ENCODE measurements around the gene ALKBH5. TPM values are rescaled to one million over a fixed set of nuclear protein-coding genes. Genes with fewer than 3 reads are reported as not detected.

Gene ALKBH5
- total RNA-seq, 2 donors from 2014 or later = 100 to 104 TPM

- Mint-ChIP-seq H3K4me1 (peaks cover 3% of the 10 kb centered on the region), H3K36me3 (ENCODE audit: low read depth) (peaks cover 3% of the 10 kb centered on the region), H3K4me3 (no peak overlapping the region), H3K27ac (no peak overlapping the region), H3K27me3 (no peaks in the 10 kb centered on the region)
- H3K9me3 ChIP-seq (ENCODE audit: control insufficient read depth, low read length, poor library complexity, severe bottlenecking) = no peaks in the 10 kb centered on the region
- no peak for ATAC-seq
- no peak for DNase-seq
These were observed 52.2 kb downstream of the ALKBH5 start for GRCh38 chr17:18235743-18236256.

DNA sequence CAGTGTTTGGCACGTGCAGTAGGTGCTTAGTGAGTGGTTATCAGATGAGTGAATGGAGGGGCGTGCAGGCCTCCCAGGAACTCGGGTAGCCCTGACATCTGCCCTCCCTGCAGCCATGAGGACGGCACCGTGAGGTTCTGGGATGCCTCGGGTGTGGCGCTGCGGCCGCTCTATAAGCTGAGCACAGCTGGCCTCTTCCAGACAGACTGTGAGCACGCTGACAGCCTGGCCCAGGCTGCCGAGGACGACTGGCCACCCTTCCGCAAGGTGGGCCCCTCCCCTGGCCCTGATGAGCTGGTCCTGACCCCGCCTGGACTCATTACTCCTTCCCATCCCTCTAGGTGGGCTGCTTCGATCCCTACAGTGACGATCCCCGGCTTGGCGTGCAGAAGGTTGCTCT, 52.9 kb downstream of the ALKBH5 start:
- no peak overlapping the region for H3K4me3 Mint-ChIP-seq
- ATAC-seq = no peak
- H3K4me1 Mint-ChIP-seq = peaks cover 3% of the 10 kb centered on the region
- no peaks in the 10 kb centered on the region for H3K27me3 Mint-ChIP-seq
- H3K27ac Mint-ChIP-seq = no peak overlapping the region
- no peaks in the 10 kb centered on the region for H3K9me3 ChIP-seq (ENCODE audit: control insufficient read depth, low read length, poor library complexity, severe bottlenecking)
- H3K36me3 Mint-ChIP-seq (ENCODE audit: low read depth) = peaks cover 3% of the 10 kb centered on the region
- no peak for DNase-seq

- Mint-ChIP-seq H3K36me3 (ENCODE audit: low read depth) (peaks cover 3% of the 10 kb centered on the region), H3K4me1 (peaks cover 3% of the 10 kb centered on the region), H3K27me3 (no peaks in the 10 kb centered on the region), H3K4me3 (no peak overlapping the region), H3K27ac (no peak overlapping the region)
- no peaks in the 10 kb centered on the region for H3K9me3 ChIP-seq (ENCODE audit: control insufficient read depth, low read length, poor library complexity, severe bottlenecking)
- ATAC-seq = no peak
- DNase-seq = no peak
These were observed 53.8 kb downstream of the ALKBH5 start for GRCh38 chr17:18237461-18237860.

DNA sequence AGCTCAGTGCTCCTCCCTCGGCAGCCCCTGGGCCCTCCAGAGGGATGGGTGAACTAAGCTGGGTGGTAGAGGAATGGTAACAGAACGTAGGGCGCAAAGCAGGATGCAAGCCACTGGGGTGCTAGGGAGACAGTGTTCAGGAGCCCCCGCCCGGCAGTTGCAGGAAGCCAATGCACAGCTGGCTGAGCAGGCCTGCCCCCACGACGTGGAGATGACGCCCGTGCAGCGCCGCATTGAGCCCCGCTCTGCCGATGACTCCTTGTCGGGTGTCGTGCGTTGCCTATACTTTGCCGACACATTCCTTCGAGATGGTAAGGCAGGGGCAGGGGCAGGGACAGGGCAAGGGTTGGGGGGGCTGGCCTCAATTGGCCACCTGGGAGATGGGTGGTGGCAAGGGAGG, 54.7 kb downstream of the ALKBH5 start:
- no peaks in the 10 kb centered on the region for H3K27me3 Mint-ChIP-seq
- peaks cover 3% of the 10 kb centered on the region for H3K4me1 Mint-ChIP-seq
- H3K27ac Mint-ChIP-seq = no peak overlapping the region
- no peaks in the 10 kb centered on the region for H3K9me3 ChIP-seq (ENCODE audit: control insufficient read depth, low read length, poor library complexity, severe bottlenecking)
- ATAC-seq = no peak
- peaks cover 3% of the 10 kb centered on the region for H3K36me3 Mint-ChIP-seq (ENCODE audit: low read depth)
- no peak for DNase-seq
- no peak overlapping the region for H3K4me3 Mint-ChIP-seq

DNA sequence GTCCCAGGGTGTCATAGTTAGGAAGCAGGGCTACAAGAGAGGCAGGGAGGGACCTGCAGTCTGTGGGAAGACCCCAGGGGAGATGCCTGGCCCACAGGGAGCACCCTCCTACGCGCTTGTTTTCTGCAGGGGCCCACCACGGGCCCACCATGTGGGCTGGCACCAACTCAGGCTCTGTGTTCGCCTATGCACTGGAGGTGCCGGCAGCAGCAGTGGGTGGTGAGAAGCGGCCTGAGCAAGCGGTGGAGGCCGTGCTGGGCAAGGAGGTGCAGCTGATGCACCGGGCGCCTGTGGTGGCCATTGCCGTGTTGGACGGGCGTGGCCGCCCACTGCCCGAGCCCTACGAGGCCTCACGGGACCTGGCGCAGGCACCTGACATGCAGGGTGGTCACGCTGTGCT, 56.8 kb downstream of the ALKBH5 start:
- peaks cover 3% of the 10 kb centered on the region for H3K36me3 Mint-ChIP-seq (ENCODE audit: low read depth)
- no peak overlapping the region for H3K27ac Mint-ChIP-seq
- no peak overlapping the region for H3K4me3 Mint-ChIP-seq
- no peaks in the 10 kb centered on the region for H3K9me3 ChIP-seq (ENCODE audit: control insufficient read depth, low read length, poor library complexity, severe bottlenecking)
- no peak for ATAC-seq
- DNase-seq = no peak
- H3K27me3 Mint-ChIP-seq = no peaks in the 10 kb centered on the region
- peaks cover 3% of the 10 kb centered on the region for H3K4me1 Mint-ChIP-seq

- DNase-seq (no peak), ATAC-seq (no peak)
- Mint-ChIP-seq H3K4me3 (no peak overlapping the region), H3K27ac (no peak overlapping the region), H3K27me3 (no peaks in the 10 kb centered on the region), H3K36me3 (ENCODE audit: low read depth) (peaks cover 3% of the 10 kb centered on the region), H3K4me1 (peaks cover 3% of the 10 kb centered on the region)
- H3K9me3 ChIP-seq (ENCODE audit: control insufficient read depth, low read length, poor library complexity, severe bottlenecking) = no peaks in the 10 kb centered on the region
These were observed 57.7 kb downstream of the ALKBH5 start for GRCh38 chr17:18241229-18241871.

GRCh38 chr17:18245038-18245776, 61.6 kb downstream of the ALKBH5 start:
- no peak overlapping the region for H3K27ac Mint-ChIP-seq
- peaks cover 6% of the 10 kb centered on the region for H3K36me3 Mint-ChIP-seq (ENCODE audit: low read depth)
- H3K9me3 ChIP-seq (ENCODE audit: control insufficient read depth, low read length, poor library complexity, severe bottlenecking) = no peaks in the 10 kb centered on the region
- no peak for ATAC-seq
- no peaks in the 10 kb centered on the region for H3K27me3 Mint-ChIP-seq
- no peak overlapping the region for H3K4me3 Mint-ChIP-seq
- H3K4me1 Mint-ChIP-seq = peaks cover 5% of the 10 kb centered on the region
- no peak for DNase-seq

DNA sequence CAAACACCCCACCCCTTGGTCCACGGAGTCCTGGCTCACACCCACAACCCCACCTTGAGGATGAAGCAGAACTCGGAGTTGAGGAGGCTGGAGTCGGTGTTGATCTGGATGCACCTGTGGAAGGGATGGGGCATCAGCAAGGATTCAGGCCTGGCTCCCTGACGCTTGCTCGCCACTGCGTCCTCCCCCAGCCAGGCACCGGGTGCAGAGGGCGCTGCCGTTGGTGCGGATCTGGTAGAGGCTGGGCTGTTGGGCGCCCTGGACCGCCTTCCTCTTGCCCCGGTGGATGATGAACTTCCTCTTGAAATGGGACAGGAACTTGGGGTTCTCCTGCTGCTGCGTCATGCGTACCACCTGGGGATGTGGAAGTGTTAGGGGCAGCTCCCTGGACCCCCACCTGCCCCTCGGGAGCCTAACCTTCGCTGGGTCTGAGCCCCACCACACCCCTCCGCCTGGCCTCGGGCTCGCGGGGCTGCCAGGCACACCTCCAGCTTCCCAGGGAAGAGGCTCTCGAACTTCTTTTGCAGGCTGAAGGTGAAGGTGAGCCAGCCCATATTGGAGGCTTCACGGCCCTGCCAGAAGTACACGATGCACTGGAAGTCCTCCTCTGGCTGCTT, 62.6 kb downstream of the ALKBH5 start:
- H3K9me3 ChIP-seq (ENCODE audit: control insufficient read depth, low read length, poor library complexity, severe bottlenecking) = no peaks in the 10 kb centered on the region
- Mint-ChIP-seq H3K36me3 (ENCODE audit: low read depth) (peaks cover 6% of the 10 kb centered on the region), H3K27me3 (no peaks in the 10 kb centered on the region), H3K27ac (no peak overlapping the region), H3K4me1 (peaks cover 5% of the 10 kb centered on the region), H3K4me3 (no peak overlapping the region)
- no peak for DNase-seq
- no peak for ATAC-seq

DNA sequence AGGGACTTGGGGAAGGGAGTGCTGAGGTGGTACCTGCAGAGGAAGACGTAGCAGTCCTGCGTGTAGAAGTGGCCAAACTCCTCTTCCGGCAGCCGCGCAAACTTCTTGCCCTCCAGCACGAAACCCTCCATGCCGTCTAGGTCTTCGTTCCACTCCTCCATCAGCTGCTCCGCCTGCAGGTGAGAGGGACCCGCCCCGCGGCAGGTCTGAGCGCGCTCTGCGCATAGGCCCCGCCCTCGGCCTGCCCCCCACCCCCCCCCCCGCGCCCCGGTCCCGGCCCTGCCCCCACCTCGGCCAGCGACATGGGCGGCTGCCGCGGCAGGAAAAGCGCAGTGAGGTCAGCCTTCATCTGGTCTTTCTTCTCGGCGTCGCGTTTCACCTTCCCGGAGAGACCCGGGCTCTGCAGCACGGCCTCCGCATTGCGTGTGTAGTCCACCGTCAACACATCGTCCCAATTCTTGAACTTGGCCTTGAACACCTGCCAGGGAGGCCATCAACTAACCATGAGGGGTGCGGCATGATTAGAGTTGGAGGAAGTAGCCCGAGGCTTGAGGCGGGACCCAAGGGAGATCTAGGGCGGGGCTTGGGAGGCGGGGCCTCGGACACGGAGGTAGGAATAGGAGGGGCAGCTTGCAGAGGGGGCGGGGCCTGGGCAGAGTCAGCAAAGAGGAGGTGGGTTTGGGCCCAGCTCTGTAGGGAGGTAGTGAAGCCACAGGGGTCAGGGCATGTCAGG, 63.4 kb downstream of the ALKBH5 start:
- no peaks in the 10 kb centered on the region for H3K9me3 ChIP-seq (ENCODE audit: control insufficient read depth, low read length, poor library complexity, severe bottlenecking)
- Mint-ChIP-seq H3K4me3 (peak overlapping the region; percentile 52), H3K4me1 (peaks cover 5% of the 10 kb centered on the region), H3K27me3 (no peaks in the 10 kb centered on the region), H3K27ac (no peak overlapping the region), H3K36me3 (ENCODE audit: low read depth) (peaks cover 6% of the 10 kb centered on the region)
- DNase-seq (no peak), ATAC-seq (peak; percentile 54)

- no peak for ATAC-seq
- no peaks in the 10 kb centered on the region for H3K9me3 ChIP-seq (ENCODE audit: control insufficient read depth, low read length, poor library complexity, severe bottlenecking)
- H3K27me3 Mint-ChIP-seq = no peaks in the 10 kb centered on the region
- no peak overlapping the region for H3K4me3 Mint-ChIP-seq
- no peak for DNase-seq
- peak overlapping the region; percentile 80 for H3K27ac Mint-ChIP-seq
- H3K36me3 Mint-ChIP-seq (ENCODE audit: low read depth) = peaks cover 6% of the 10 kb centered on the region
- peaks cover 5% of the 10 kb centered on the region for H3K4me1 Mint-ChIP-seq
These were observed 64.0 kb downstream of the ALKBH5 start for GRCh38 chr17:18247613-18248001.

DNA sequence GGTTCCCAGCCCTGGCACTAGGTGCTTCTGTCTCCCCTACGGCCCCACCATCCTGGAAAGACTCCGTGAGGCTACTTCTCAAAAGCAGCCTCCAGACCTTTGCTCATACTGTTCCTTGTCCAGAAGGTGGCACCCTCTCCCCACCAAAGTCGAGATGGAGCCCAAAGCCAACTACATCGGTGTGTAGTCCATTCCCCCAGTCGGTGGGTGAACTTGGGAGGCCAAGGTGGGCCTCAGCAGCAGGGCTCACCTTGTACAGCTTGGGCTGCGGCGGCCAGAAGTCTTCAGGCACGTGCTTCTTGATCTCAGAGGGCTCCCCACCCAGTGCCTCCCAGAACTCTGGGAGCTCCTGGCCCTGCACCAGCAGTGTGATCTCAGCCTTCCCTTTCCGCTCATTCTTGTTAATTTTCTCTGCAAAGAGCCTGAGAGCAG, 64.7 kb downstream of the ALKBH5 start:
- Mint-ChIP-seq H3K4me1 (peaks cover 5% of the 10 kb centered on the region), H3K27ac (peak overlapping the region; percentile 80), H3K27me3 (no peaks in the 10 kb centered on the region), H3K4me3 (peak overlapping the region; percentile 63), H3K36me3 (ENCODE audit: low read depth) (peaks cover 6% of the 10 kb centered on the region)
- H3K9me3 ChIP-seq (ENCODE audit: control insufficient read depth, low read length, poor library complexity, severe bottlenecking) = no peaks in the 10 kb centered on the region
- DNase-seq (peak in 2 of 3 donors; percentile 36 to 47), ATAC-seq (peak; percentile 82)

DNA sequence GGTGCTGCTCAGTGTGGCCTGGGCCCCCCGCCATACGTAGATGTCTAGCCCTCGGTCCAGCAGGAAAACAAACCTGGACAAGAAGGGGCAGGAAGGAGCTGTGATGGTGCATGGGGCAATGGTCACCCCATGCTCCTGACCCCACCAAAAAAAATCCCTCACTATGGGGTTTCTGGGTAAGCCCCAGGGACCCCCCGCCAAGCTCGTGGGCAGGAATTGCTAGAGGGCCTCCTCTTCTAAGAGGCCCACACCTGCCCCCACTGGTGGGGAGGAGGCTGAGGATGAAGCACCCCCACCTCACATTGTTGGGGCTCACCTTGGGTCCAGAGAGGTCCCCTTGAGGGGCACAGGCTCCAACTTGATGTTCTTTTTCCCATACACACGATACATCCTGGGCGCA, 65.2 kb downstream of the ALKBH5 start:
- Mint-ChIP-seq H3K27me3 (no peaks in the 10 kb centered on the region), H3K4me1 (peaks cover 5% of the 10 kb centered on the region), H3K27ac (peak overlapping the region; percentile 80), H3K36me3 (ENCODE audit: low read depth) (peaks cover 6% of the 10 kb centered on the region), H3K4me3 (no peak overlapping the region)
- ATAC-seq (no peak), DNase-seq (no peak)
- no peaks in the 10 kb centered on the region for H3K9me3 ChIP-seq (ENCODE audit: control insufficient read depth, low read length, poor library complexity, severe bottlenecking)

DNA sequence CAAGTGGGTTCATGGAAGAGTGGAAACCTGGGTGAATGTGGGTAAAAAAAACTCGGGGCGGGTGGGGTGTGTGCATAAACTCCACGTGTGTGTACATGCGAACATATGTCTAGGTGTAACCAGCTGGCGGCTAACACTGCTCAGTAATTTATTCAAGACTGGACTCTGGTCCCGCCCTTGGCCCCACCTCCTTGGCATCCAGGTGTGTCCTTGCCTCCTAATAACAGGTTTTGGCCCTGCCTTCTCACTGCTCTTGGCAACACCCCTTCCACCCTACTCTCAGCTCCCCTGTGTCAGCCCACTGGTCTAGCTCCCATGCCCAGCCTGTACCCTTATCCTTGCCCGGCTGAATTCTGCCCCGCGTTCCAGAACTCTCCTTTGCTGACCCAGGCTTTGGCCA, 66.6 kb downstream of the ALKBH5 start:
- H3K4me1 Mint-ChIP-seq = peaks cover 5% of the 10 kb centered on the region
- no peaks in the 10 kb centered on the region for H3K27me3 Mint-ChIP-seq
- no peaks in the 10 kb centered on the region for H3K9me3 ChIP-seq (ENCODE audit: control insufficient read depth, low read length, poor library complexity, severe bottlenecking)
- H3K4me3 Mint-ChIP-seq = no peak overlapping the region
- H3K36me3 Mint-ChIP-seq (ENCODE audit: low read depth) = peaks cover 6% of the 10 kb centered on the region
- H3K27ac Mint-ChIP-seq = no peak overlapping the region
- ATAC-seq = no peak
- no peak for DNase-seq
